ENCODE results near the gene ATG5. TPM values are rescaled to one million over a fixed set of nuclear protein-coding genes. Genes with fewer than 3 reads are reported as not detected.
"Not testable (repeated sequence)": the region's sequence is repeated elsewhere in the genome, so short reads cannot be mapped to it uniquely, and the experiment has no call there.

The ATG5 gene
- total RNA-seq, 3 donors from 2014 or later (not counting 1 experiment from before 2014, with no cell fraction given): 27.5 to 39.0 (median 35.4) TPM

DNA sequence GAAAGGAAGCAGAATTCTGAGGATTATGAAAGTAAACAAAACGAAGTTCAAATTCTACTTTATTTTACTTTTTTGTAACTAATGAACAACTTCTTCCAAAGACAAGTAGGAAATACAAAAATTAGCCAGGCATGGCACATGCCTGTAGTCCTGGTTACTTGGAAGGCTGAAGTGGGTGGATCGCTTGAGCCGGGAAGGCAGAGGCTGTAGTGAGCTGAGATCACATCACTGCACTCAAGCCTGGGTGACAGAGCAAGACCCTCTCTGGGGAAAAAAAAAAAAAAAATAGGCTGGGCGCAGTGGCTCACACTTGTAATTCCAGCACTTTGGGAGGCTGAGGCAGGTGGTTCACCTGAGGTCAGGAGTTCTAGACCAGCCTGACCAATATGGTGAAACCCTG, 82.3 kb downstream of the ATG5 start:
- Mint-ChIP-seq H3K27me3 (ENCODE audit: low read depth in 2 of 2) (no peaks in the 10 kb centered on the region), H3K9me3 (no peaks in the 10 kb centered on the region), H3K4me1 (peaks cover 4 to 9% of the 10 kb centered on the region in 2 donors), H3K36me3 (no peaks in the 10 kb centered on the region), H3K4me3 (no peak overlapping the region), H3K27ac (no peak overlapping the region)
- H3K36me3 ChIP-seq (ENCODE audit: control insufficient read depth, insufficient read depth, low read length): peaks cover 14% of the 10 kb centered on the region
- H3K4me1 ChIP-seq (ENCODE audit: control insufficient read depth, insufficient read depth, low read length): no peaks in the 10 kb centered on the region
- TF ChIP-seq, protein P1, sequence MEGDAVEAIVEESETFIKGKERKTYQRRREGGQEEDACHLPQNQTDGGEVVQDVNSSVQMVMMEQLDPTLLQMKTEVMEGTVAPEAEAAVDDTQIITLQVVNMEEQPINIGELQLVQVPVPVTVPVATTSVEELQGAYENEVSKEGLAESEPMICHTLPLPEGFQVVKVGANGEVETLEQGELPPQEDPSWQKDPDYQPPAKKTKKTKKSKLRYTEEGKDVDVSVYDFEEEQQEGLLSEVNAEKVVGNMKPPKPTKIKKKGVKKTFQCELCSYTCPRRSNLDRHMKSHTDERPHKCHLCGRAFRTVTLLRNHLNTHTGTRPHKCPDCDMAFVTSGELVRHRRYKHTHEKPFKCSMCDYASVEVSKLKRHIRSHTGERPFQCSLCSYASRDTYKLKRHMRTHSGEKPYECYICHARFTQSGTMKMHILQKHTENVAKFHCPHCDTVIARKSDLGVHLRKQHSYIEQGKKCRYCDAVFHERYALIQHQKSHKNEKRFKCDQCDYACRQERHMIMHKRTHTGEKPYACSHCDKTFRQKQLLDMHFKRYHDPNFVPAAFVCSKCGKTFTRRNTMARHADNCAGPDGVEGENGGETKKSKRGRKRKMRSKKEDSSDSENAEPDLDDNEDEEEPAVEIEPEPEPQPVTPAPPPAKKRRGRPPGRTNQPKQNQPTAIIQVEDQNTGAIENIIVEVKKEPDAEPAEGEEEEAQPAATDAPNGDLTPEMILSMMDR (IDR thresholded peaks at IDR 0.05): no peak
- DNase-seq (no peak), ATAC-seq (no peak)
- no peak overlapping the region for H3K27ac ChIP-seq (ENCODE audit: low read length)
- no peaks in the 10 kb centered on the region for H3K9me3 ChIP-seq (ENCODE audit: control insufficient read depth, insufficient read depth, low read length)
- H3K27me3 ChIP-seq (ENCODE audit: control insufficient read depth, insufficient read depth, low read length): no peaks in the 10 kb centered on the region
- WGBS (ENCODE audit: insufficient coverage): 92% methylated on average over 2 of the region's 4 CpGs
- no peak overlapping the region for H3K4me3 ChIP-seq (ENCODE audit: low read length)
- intact Hi-C loops (cut with micrococcal nuclease): no loop called here

- Mint-ChIP-seq H3K4me3 (no peak overlapping the region), H3K27me3 (ENCODE audit: low read depth in 2 of 2) (no peaks in the 10 kb centered on the region)
- intact Hi-C loops (cut with micrococcal nuclease): no loop called here
These were observed 84.1 kb downstream of the ATG5 start for GRCh38 chr6:106241498-106241897.

DNA sequence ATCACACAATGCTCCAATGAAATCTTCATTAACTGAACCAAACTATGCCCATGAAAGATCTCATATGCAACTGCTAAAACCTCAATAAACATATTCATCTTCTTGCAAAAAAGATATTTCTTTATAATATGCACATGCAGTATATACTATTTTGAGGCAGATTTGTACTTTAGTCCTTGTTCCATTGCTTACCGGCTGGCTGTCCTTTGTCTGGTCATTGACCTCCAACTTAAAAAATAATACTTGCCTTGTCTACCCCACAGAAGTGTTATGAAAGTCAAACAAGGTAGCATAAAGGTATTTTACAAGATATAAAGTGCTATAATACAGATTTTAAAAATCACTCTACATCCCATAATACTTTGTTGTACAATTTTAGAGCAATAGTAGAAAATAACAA, 88.3 kb downstream of the ATG5 start:
- no peaks in the 10 kb centered on the region for H3K4me1 ChIP-seq (ENCODE audit: control insufficient read depth, insufficient read depth, low read length)
- TF ChIP-seq, protein P1 (IDR thresholded peaks at IDR 0.05): no peak
- H3K27me3 ChIP-seq (ENCODE audit: control insufficient read depth, insufficient read depth, low read length): no peaks in the 10 kb centered on the region
- no peaks in the 10 kb centered on the region for H3K9me3 Mint-ChIP-seq
- no CpG with 5 or more reads among the region's 1 CpG for WGBS (ENCODE audit: insufficient coverage)
- peaks cover 17 to 25% of the 10 kb centered on the region in 2 donors for H3K4me1 Mint-ChIP-seq
- no peaks in the 10 kb centered on the region for H3K27me3 Mint-ChIP-seq (ENCODE audit: low read depth in 2 of 2)
- H3K9me3 ChIP-seq (ENCODE audit: control insufficient read depth, insufficient read depth, low read length): no peaks in the 10 kb centered on the region
- H3K4me3 Mint-ChIP-seq: no peak overlapping the region
- intact Hi-C loops (cut with micrococcal nuclease): no loop called here
- no peak overlapping the region for H3K4me3 ChIP-seq (ENCODE audit: low read length)
- ATAC-seq (no peak), DNase-seq (no peak)
- no peaks in the 10 kb centered on the region for H3K36me3 ChIP-seq (ENCODE audit: control insufficient read depth, insufficient read depth, low read length)
- H3K27ac ChIP-seq (ENCODE audit: low read length): no peak overlapping the region
- peaks cover 6% of the 10 kb centered on the region for H3K36me3 Mint-ChIP-seq
- no peak overlapping the region for H3K27ac Mint-ChIP-seq

More at GRCh38 chr6:106241498-106241897, 84.1 kb downstream of the ATG5 start:
- Mint-ChIP-seq H3K9me3 (no peaks in the 10 kb centered on the region), H3K36me3 (no peaks in the 10 kb centered on the region), H3K27ac (no peak overlapping the region), H3K4me1 (peaks cover 5 to 9% of the 10 kb centered on the region in 2 donors)
- Histone ChIP-seq H3K27me3 (ENCODE audit: control insufficient read depth, insufficient read depth, low read length) (no peaks in the 10 kb centered on the region), H3K4me3 (ENCODE audit: low read length) (no peak overlapping the region), H3K27ac (ENCODE audit: low read length) (no peak overlapping the region), H3K36me3 (ENCODE audit: control insufficient read depth, insufficient read depth, low read length) (no peaks in the 10 kb centered on the region), H3K9me3 (ENCODE audit: control insufficient read depth, insufficient read depth, low read length) (no peaks in the 10 kb centered on the region), H3K4me1 (ENCODE audit: control insufficient read depth, insufficient read depth, low read length) (no peaks in the 10 kb centered on the region)
- TF ChIP-seq, protein P1 (IDR thresholded peaks at IDR 0.05): no peak
- ATAC-seq (no peak), DNase-seq (no peak)

GRCh38 chr6:106229876-106230445, 95.6 kb downstream of the ATG5 start:
- H3K9me3 ChIP-seq (ENCODE audit: control insufficient read depth, insufficient read depth, low read length); H3K36me3 ChIP-seq (ENCODE audit: control insufficient read depth, insufficient read depth, low read length); H3K36me3 Mint-ChIP-seq; H3K4me1 ChIP-seq (ENCODE audit: control insufficient read depth, insufficient read depth, low read length); intact Hi-C loops (cut with micrococcal nuclease); H3K4me3 ChIP-seq (ENCODE audit: low read length); H3K4me3 Mint-ChIP-seq; ATAC-seq; H3K27me3 ChIP-seq (ENCODE audit: control insufficient read depth, insufficient read depth, low read length); H3K27ac ChIP-seq (ENCODE audit: low read length); H3K9me3 Mint-ChIP-seq; DNase-seq; H3K27me3 Mint-ChIP-seq (ENCODE audit: low read depth in 2 of 2); H3K27ac Mint-ChIP-seq: not testable (repeated sequence)
- WGBS (ENCODE audit: insufficient coverage): 98% methylated on average over 4 of the region's 5 CpGs
- peaks cover 16 to 27% of the 10 kb centered on the region in 2 donors for H3K4me1 Mint-ChIP-seq
